A549 treated with CORT108297 at 1 μM for 4 hours (cell line): Measurements from ENCODE around the gene MDH1. TPM values are rescaled to one million over a fixed set of nuclear protein-coding genes. Genes with fewer than 3 reads are reported as not detected.

Experiments
- total RNA-seq: library from RNA; stranded (reverse); fragments of 200-300 nt; extraction: Qiagen RNA extraction; gene quantifications from 5 replicates; pipeline ENCODE4 v1.2.3, GENCODE V29; 2022

MDH1 gene
- 235 to 257 TPM (median 250 TPM) in 5 replicates for total RNA-seq

GRCh38 chr2:63588385-63589147 is at the start of gene MDH1, which contains the start of gene WDPCP:
Gene MDH1, plus strand, starts transcription at chr2:63588963. Its CDS starts 81 bp downstream, at chr2:63589044.
Gene WDPCP, minus strand, starts transcription at chr2:63588477. Its CDS starts 206 bp downstream, at chr2:63588271.

Other genes starting within 250 kb of the MDH1 start
- 2.6 to 4.4 TPM (median 3.9 TPM) in 5 replicates for gene WDPCP, start 486 bp upstream of the MDH1 start, total RNA-seq